ENCODE data around the gene SH2D4B.
"Not testable (repeated sequence)": the region's sequence is repeated elsewhere in the genome, so short reads cannot be mapped to it uniquely, and the experiment has no call there.

Gene SH2D4B

DNA sequence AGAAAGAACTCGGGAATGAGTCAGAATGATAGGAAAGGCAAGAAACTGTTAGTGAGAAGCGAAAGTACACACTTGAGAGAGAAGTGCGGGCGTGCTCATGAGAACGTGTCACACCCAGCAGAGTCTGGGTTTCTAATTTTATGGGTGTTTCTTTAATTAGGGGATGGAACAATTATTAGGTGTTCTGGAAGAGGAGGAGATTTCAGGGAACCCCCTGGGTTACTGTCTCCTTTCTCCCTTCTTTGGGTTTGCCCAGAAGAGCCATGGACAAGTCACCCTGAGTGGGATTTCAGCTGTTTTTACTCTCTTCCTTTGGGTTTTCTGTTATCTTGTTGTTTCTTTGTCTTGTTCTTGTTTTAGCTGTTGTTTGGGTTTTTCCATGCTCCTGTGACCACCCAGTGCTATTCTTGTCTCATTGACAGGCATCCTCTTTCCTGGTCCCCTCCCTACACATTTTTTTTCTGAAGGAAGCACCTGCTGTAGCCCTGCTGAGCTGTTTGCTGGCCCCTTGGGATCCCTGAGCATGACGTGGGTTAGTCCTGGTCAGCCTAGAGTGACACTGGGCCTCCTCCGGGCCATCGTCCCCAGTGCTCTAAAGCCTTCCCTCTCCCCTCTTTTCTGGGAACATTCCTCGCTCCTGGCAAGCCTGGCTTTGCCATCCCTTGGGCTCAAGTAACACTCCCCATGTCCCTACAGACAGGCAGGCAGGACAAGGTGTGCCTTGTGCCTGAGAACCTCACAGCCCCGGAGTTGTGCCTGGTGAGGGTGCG is 3.5 kb downstream of the SH2D4B start:
- no peaks in the 10 kb centered on the region for H3K9me3 ChIP-seq (ENCODE audit: insufficient read depth, low read depth, low read length)
- no peak overlapping the region for H3K9ac ChIP-seq (ENCODE audit: low read depth, low read length)
- no peaks in the 10 kb centered on the region for H3K4me1 ChIP-seq (ENCODE audit: insufficient read depth, low read length)
- no peaks in the 10 kb centered on the region for H3K36me3 ChIP-seq (ENCODE audit: insufficient read depth, low read depth, low read length)
- no peak overlapping the region for H3K27ac ChIP-seq (ENCODE audit: low read length)
- H3K27me3 ChIP-seq (ENCODE audit: insufficient read depth, low read length): peaks cover 5% of the 10 kb centered on the region; the same call in 1 of the 2 replicates
- no peak overlapping the region for H3K4me3 ChIP-seq (ENCODE audit: low read length)

DNA sequence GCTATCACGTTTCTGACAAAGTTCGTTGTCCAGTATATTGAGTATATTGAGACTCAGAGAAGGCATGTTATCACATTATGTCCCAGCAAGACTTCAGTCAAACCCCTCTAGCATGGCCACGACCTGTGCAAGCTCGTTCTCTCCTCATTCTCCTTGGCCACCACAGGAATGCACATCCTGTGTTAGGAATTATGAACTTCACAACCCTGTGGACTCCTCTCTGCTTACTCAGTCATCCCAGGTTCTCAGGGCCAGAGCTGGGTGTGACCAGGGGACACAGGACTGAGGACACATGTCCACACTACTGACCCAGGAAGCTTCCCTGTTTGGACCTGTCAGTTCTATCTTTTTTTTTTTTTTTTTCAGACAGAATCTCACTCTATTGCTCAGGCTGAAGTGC is 4.4 kb downstream of the SH2D4B start:
- Histone ChIP-seq H3K27me3 (ENCODE audit: insufficient read depth, low read length) (no peaks in the 10 kb centered on the region), H3K9me3 (ENCODE audit: insufficient read depth, low read depth, low read length) (no peaks in the 10 kb centered on the region), H3K9ac (ENCODE audit: low read depth, low read length) (no peak overlapping the region), H3K4me3 (ENCODE audit: low read length) (no peak overlapping the region), H3K36me3 (ENCODE audit: insufficient read depth, low read depth, low read length) (no peaks in the 10 kb centered on the region), H3K27ac (ENCODE audit: low read length) (no peak overlapping the region), H3K4me1 (ENCODE audit: insufficient read depth, low read length) (no peaks in the 10 kb centered on the region)

DNA sequence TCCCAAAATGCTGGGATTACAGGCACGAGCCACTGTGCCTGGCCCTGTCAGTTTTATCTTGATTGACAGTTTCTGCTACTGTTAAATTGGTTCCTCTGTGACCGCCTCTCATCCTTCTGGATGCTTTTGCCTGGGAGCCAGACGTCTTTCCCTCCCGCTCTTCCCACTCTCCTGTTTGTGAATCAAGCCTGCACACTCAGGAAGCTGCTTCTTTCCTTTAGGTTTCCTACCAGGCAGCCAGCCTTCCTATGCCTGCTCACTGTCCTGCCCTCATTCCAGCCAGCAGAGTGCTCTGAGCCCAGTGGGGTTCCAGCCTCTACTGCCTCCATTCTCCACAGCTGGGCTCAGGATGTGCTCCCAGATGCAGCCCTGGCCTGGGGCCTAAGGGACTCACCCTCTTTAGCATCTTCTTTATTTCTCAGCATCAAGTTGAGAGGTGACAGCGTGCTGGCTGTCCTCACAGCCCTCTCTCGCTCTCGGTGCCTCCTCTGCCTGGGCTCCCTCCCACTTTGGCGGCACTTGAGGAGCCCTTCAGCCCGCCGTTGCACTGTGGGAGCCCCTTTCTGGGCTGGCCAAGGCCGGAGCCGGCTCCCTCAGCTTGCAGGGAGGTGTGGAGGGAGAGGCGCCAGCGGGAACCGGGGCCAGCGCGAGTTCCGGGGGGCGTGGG is 5.1 kb downstream of the SH2D4B start:
- no peaks in the 10 kb centered on the region for H3K36me3 ChIP-seq (ENCODE audit: insufficient read depth, low read depth, low read length)
- H3K27ac ChIP-seq (ENCODE audit: low read length): no peak overlapping the region
- no peaks in the 10 kb centered on the region for H3K9me3 ChIP-seq (ENCODE audit: insufficient read depth, low read depth, low read length)
- no peaks in the 10 kb centered on the region for H3K4me1 ChIP-seq (ENCODE audit: insufficient read depth, low read length)
- H3K27me3 ChIP-seq (ENCODE audit: insufficient read depth, low read length): no peaks in the 10 kb centered on the region
- no peak overlapping the region for H3K9ac ChIP-seq (ENCODE audit: low read depth, low read length)
- no peak overlapping the region for H3K4me3 ChIP-seq (ENCODE audit: low read length)

DNA sequence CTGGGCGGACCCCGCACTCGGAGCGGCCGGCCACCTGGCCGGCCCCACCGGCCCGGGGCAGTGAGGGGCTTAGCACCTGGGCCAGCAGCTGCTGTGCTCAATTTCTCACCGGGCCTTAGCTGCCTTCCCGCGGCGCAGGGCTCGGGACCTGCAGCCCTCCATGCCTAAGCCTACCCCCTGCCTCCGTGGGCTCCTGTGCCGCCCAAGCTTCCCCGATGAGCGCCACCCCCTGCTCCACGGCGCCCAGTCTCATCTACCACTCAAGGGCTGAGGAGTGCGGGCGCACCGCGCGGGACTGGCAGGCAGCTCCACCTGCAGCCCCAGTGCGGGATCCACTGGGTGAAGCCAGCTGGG is 5.6 kb downstream of the SH2D4B start:
- not testable (repeated sequence) for H3K9ac ChIP-seq (ENCODE audit: low read depth, low read length); H3K27ac ChIP-seq (ENCODE audit: low read length); H3K36me3 ChIP-seq (ENCODE audit: insufficient read depth, low read depth, low read length); H3K27me3 ChIP-seq (ENCODE audit: insufficient read depth, low read length); H3K4me3 ChIP-seq (ENCODE audit: low read length); H3K4me1 ChIP-seq (ENCODE audit: insufficient read depth, low read length); H3K9me3 ChIP-seq (ENCODE audit: insufficient read depth, low read depth, low read length)

DNA sequence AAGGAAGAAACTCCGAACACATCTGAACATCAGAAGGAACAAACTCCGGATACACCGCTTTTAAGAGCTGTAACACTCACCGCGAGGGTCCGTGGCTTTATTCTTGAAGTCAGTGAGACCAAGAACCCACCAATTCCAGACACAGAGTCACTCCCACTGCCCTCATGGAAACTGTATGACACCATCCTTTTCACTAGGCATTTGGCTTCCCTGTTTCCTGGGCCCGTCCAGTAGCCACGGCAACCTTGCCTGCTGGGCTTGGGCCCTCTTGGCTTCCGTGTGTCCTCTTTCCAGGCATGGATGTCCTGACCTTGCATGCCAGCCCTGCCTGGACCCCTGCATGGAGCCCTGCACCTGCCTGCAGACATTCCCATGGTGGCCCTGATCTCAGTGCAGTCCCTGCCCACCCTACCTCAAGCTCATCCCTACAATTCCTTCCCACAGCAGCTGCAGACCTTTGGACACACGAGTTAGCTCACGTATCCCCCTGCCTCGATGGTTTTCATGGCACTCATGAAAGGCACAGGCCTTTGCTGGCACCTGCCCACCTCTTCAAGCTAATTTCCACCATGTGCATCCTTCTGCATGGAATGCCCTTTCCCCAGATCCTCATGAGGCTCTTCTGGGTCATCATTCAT is 6.7 kb downstream of the SH2D4B start:
- H3K4me3 ChIP-seq (ENCODE audit: low read length): no peak overlapping the region
- H3K36me3 ChIP-seq (ENCODE audit: insufficient read depth, low read depth, low read length): no peaks in the 10 kb centered on the region
- H3K27ac ChIP-seq (ENCODE audit: low read length): no peak overlapping the region
- no peaks in the 10 kb centered on the region for H3K27me3 ChIP-seq (ENCODE audit: insufficient read depth, low read length)
- H3K9ac ChIP-seq (ENCODE audit: low read depth, low read length): no peak overlapping the region
- H3K9me3 ChIP-seq (ENCODE audit: insufficient read depth, low read depth, low read length): no peaks in the 10 kb centered on the region
- no peaks in the 10 kb centered on the region for H3K4me1 ChIP-seq (ENCODE audit: insufficient read depth, low read length)

DNA sequence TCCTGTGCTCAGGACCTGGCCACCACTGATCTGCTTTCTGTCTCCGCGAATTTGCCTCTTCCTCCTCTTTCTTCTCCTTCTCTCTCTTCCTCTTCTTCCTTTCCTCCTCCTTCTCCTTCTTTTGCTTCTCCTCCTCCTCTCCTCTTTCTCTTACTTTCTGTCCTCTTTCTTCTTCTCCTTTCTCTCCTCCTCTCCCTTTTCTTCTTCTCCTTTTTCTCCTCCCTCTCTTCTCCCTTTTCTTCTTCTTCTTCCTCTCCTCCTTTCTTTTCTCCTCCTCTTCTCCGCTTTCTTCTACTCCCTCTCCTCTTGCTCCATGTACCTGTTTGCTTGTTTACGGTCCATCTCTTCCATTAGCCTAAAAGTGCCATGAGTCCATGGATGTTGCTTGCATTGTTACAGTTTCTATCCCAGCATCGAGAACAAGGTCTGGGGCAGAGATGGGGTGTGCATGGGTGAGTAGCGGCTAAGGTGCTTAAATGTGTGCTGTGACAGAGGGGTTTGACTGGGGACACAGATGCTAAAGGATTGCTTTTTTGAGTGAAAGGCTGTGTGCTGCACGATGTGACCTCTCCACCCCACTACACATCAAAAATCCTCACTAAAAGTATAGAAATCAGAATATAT is 7.7 kb downstream of the SH2D4B start:
- no peaks in the 10 kb centered on the region for H3K4me1 ChIP-seq (ENCODE audit: insufficient read depth, low read length)
- no peak overlapping the region for H3K4me3 ChIP-seq (ENCODE audit: low read length)
- H3K27me3 ChIP-seq (ENCODE audit: insufficient read depth, low read length): no peaks in the 10 kb centered on the region
- H3K36me3 ChIP-seq (ENCODE audit: insufficient read depth, low read depth, low read length): no peaks in the 10 kb centered on the region
- H3K27ac ChIP-seq (ENCODE audit: low read length): no peak overlapping the region
- H3K9ac ChIP-seq (ENCODE audit: low read depth, low read length): no peak overlapping the region
- H3K9me3 ChIP-seq (ENCODE audit: insufficient read depth, low read depth, low read length): no peaks in the 10 kb centered on the region

DNA sequence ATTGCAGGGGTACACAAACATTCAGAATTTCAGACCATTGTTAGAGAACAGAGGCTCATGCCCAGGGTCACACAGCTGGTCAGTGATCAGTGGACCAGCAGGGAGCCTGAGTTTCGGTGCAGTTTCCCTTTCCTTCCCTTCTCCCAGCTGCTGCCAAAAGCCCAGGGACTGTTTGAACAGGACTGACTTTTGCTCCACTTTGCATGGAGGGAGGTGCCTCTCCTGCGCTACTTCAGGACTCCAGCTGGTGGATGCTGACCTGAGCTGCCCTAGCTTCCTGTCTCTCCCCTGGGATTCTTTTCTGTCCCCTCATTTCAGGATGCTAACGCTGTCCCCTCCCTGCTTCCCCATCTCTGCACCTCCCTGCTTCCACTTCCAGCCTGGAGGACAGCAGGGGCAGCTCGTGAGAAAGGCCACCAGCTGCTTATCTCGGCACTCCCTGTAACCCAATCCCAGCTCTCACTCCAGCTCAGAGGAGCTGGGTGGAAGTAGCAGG is 14.5 kb downstream of the SH2D4B start:
- H3K36me3 ChIP-seq (ENCODE audit: insufficient read depth, low read depth, low read length): no peaks in the 10 kb centered on the region

DNA sequence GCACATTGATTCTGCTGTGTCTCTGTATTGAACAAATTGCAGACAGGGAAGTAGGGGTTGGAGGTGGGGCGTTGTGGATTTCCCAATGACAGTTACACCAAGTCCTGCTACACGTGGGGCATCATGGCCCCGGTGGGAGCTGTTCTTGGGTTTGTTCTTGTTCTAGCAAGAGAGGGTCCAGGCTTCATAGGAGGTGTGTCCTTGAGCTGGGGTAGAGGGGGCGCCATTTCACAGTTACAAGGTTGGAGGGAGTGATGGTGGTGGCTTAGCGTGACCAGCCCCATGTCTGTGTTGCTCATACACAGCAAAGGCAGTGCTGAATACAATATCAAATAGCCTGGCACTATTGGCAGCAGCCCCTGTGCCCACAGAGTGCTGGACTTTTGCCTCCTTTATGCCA is 15.7 kb downstream of the SH2D4B start:
- Histone ChIP-seq H3K27me3 (ENCODE audit: insufficient read depth, low read length) (no peaks in the 10 kb centered on the region), H3K36me3 (ENCODE audit: insufficient read depth, low read depth, low read length) (no peaks in the 10 kb centered on the region), H3K9ac (ENCODE audit: low read depth, low read length) (no peak overlapping the region), H3K27ac (ENCODE audit: low read length) (no peak overlapping the region), H3K4me3 (ENCODE audit: low read length) (no peak overlapping the region), H3K9me3 (ENCODE audit: insufficient read depth, low read depth, low read length) (no peaks in the 10 kb centered on the region), H3K4me1 (ENCODE audit: insufficient read depth, low read length) (peaks cover 11% of the 10 kb centered on the region; the same call in 1 of the 2 replicates)

More for the DNA sequence above, 14.5 kb downstream of the SH2D4B start:
- Histone ChIP-seq H3K27ac (ENCODE audit: low read length) (no peak overlapping the region), H3K4me1 (ENCODE audit: insufficient read depth, low read length) (peaks cover 11% of the 10 kb centered on the region; the same call in 1 of the 2 replicates), H3K9ac (ENCODE audit: low read depth, low read length) (no peak overlapping the region), H3K4me3 (ENCODE audit: low read length) (no peak overlapping the region; the same call in 1 of the 2 replicates), H3K27me3 (ENCODE audit: insufficient read depth, low read length) (no peaks in the 10 kb centered on the region), H3K9me3 (ENCODE audit: insufficient read depth, low read depth, low read length) (no peaks in the 10 kb centered on the region)

DNA sequence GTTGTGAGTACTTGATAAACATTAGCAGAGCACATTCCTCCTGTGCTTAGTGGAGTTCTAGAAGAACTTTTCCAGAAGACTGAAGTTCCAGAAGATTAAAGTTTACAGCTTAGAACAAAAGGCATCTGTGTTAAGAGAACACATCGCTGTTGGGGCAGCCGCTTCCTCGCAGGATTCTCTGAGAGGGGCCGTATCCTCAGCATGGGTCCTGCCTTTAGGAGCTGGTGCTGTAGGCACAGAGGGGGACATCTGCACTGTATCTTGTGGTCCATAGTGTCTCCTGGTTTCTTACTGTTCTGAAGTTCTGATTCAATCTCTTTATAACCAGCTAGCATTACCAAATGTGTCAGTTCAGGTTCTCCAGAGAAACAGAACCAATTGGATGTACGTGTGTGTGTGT is 16.3 kb downstream of the SH2D4B start:
- Histone ChIP-seq H3K27me3 (ENCODE audit: insufficient read depth, low read length) (no peaks in the 10 kb centered on the region), H3K9ac (ENCODE audit: low read depth, low read length) (no peak overlapping the region; the same call in 1 of the 2 replicates), H3K4me1 (ENCODE audit: insufficient read depth, low read length) (peaks cover 11% of the 10 kb centered on the region; the same call in 1 of the 2 replicates), H3K9me3 (ENCODE audit: insufficient read depth, low read depth, low read length) (no peaks in the 10 kb centered on the region), H3K27ac (ENCODE audit: low read length) (no peak overlapping the region), H3K4me3 (ENCODE audit: low read length) (no peak overlapping the region), H3K36me3 (ENCODE audit: insufficient read depth, low read depth, low read length) (no peaks in the 10 kb centered on the region)

DNA sequence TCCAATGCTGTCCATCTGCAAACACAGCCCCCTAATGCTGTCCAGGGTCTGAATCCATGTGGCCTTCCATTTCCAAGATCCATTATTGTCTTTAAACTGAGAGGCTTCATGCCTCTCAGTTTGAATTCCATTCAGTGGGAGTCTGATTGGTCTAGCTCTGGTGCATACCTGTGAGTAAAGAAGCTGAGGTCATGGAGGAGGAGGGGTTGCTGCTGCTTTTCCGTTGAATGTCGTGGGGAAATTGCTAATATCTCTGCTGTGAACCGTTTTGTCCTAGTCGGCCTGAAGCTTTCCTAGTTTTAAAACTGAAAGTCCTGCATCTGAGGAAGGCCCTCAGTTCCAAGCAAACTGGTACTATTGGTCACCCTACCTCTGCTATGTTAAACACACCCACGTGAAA is 17.7 kb downstream of the SH2D4B start:
- Histone ChIP-seq H3K4me3 (ENCODE audit: low read length) (no peak overlapping the region), H3K9me3 (ENCODE audit: insufficient read depth, low read depth, low read length) (no peaks in the 10 kb centered on the region), H3K27me3 (ENCODE audit: insufficient read depth, low read length) (no peaks in the 10 kb centered on the region), H3K27ac (ENCODE audit: low read length) (no peak overlapping the region), H3K4me1 (ENCODE audit: insufficient read depth, low read length) (peaks cover 11% of the 10 kb centered on the region; the same call in 1 of the 2 replicates), H3K9ac (ENCODE audit: low read depth, low read length) (no peak overlapping the region), H3K36me3 (ENCODE audit: insufficient read depth, low read depth, low read length) (no peaks in the 10 kb centered on the region)

DNA sequence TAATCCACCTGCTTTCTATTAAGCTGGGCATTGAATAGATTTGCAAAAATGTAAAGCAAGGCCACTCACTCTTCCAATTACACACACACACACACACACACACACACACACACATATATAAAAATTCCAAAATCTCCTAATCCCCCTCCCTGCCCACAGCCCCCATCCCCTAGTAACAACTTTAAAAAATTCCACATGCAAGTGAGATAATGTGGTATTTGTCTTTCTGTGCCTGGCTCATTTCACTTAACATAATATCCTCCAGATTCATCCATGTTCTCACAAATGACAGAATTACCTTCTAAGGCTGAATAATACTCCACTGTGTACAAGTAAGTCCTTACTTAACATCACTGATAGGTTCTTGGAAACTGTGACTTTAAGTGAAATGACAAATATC is 24.2 kb downstream of the SH2D4B start:
- Histone ChIP-seq H3K36me3 (ENCODE audit: insufficient read depth, low read depth, low read length) (no peaks in the 10 kb centered on the region), H3K4me3 (ENCODE audit: low read length) (no peak overlapping the region), H3K4me1 (ENCODE audit: insufficient read depth, low read length) (no peaks in the 10 kb centered on the region), H3K9ac (ENCODE audit: low read depth, low read length) (no peak overlapping the region), H3K27me3 (ENCODE audit: insufficient read depth, low read length) (no peaks in the 10 kb centered on the region), H3K27ac (ENCODE audit: low read length) (no peak overlapping the region), H3K9me3 (ENCODE audit: insufficient read depth, low read depth, low read length) (no peaks in the 10 kb centered on the region)

All from iPS-20b (cell line).